Activated naive CD8-positive, alpha-beta T cell (primary cell): ENCODE measurements around the gene MEIOB.

ENCODE experiments used
- H3K27ac Mint-ChIP-seq: one replicate; pipeline ENCODE4 v1.8.0; 2021; ENCODE audit warnings: mixed read lengths
- H3K27me3 Mint-ChIP-seq: one replicate; pipeline ENCODE4 v1.8.0; 2021; ENCODE audit warnings: mixed read lengths
- H3K36me3 Mint-ChIP-seq: one replicate; pipeline ENCODE4 v1.8.0; 2021; ENCODE audit warnings: mixed read lengths
- H3K4me1 Mint-ChIP-seq: one replicate; pipeline ENCODE4 v1.8.0; 2021; ENCODE audit warnings: low read depth, mixed read lengths
- H3K4me3 Mint-ChIP-seq: one replicate; pipeline ENCODE4 v1.8.0; 2021; ENCODE audit warnings: mild to moderate bottlenecking, mixed read lengths
- H3K9me3 Mint-ChIP-seq: one replicate; pipeline ENCODE4 v1.8.0; 2021; ENCODE audit warnings: low read depth, mixed read lengths

The MEIOB gene

DNA sequence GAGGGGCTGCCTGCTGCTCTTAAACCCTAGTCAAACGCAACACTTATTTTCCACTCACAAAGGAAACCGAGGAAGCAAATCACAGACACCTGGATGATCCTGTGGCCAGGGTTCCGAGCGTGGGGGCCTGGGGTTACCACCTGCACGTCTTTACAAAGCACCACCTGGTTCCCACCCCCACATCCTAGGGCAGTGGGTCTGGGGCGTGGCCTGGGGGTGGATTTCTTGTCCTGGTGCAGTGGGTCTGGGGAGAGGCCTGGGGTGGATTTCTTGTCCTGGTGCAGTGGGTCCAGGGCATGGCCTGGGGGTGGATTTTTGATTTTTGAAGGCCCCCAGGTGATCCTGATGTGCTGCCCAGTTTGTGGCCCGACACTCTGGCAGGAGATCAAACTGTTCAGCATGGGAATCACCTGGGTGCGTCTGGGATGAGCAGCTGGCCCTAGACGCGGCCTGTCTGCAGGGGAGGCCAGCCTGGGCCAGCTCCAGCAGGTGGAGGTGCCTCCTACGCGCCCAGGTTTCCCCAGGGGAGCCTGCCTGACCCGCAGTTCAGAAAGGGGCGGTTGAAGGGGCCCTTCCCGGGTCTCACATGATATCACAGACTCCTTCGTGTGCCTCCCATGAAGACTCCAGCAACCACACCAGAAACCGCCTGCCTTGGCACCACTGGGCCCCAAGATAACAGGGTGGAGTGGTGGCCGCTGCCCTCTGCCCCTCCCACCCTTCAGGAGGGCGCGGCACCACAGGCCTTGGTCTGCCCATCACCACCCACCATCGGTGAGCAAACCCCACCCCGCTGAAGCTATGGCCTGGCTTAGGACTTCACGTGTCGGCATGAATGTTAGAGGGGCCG lies 51.6 kb downstream of the MEIOB start:
- H3K4me3 Mint-ChIP-seq = no peak overlapping the region
- no peaks in the 10 kb centered on the region for H3K9me3 Mint-ChIP-seq
- H3K27ac Mint-ChIP-seq = no peak overlapping the region
- no peaks in the 10 kb centered on the region for H3K36me3 Mint-ChIP-seq
- no peaks in the 10 kb centered on the region for H3K27me3 Mint-ChIP-seq
- peaks cover 15% of the 10 kb centered on the region for H3K4me1 Mint-ChIP-seq

DNA sequence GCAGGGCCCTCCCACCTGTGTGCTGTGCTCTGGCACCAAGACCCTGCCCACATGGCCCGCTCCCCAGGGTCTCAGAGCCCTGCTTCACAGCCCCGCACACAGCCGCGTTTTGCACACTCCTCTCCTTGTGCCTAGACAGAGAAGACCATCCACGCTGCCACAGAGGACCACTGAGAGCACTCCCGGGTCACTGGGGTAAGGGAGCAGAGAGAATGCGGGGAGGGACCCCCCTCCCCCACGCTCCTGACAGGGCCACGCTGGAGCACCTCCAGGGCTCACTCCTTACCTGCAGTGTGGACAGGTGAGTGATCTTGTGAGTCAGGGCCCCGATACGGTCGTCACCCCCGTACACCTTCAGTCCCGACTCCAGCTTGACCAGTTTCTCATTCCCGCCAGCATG lies 52.4 kb downstream of the MEIOB start:
- Mint-ChIP-seq H3K36me3 (no peaks in the 10 kb centered on the region), H3K27ac (no peak overlapping the region), H3K9me3 (no peaks in the 10 kb centered on the region), H3K4me1 (peaks cover 10% of the 10 kb centered on the region), H3K27me3 (no peaks in the 10 kb centered on the region), H3K4me3 (no peak overlapping the region)

DNA sequence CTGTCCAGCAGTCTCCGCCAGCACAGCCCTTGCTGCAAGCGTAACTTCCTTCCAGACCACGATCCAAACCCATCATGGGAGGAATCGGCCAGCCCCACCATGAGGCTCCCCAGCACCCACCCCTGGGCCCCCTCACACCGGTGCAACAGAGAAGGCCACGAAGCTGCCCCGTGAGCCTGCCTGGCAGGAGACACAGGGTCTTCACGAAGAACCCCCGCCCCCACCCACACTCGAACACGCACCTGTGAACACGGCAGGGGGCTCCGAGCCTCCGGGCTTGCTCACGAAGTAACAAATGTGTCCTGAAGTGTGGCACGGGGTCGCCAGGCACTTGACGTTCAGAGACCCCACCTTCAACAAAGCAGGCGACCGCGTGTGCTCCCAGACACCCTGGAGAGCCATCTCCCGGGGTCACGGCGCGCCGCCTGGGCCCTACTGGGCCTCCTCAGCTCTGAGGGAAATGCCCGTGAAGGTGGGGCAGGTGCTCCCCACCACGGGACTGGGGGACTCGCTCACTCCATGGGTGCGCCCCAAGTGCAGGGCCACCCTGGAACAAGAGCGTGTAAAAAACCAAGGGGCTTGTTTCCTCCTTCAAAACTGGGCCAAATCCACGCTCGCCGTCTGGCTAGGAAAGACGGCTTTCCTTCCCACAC lies 53.0 kb downstream of the MEIOB start:
- no peaks in the 10 kb centered on the region for H3K9me3 Mint-ChIP-seq
- no peaks in the 10 kb centered on the region for H3K36me3 Mint-ChIP-seq
- peaks cover 4% of the 10 kb centered on the region for H3K4me1 Mint-ChIP-seq

DNA sequence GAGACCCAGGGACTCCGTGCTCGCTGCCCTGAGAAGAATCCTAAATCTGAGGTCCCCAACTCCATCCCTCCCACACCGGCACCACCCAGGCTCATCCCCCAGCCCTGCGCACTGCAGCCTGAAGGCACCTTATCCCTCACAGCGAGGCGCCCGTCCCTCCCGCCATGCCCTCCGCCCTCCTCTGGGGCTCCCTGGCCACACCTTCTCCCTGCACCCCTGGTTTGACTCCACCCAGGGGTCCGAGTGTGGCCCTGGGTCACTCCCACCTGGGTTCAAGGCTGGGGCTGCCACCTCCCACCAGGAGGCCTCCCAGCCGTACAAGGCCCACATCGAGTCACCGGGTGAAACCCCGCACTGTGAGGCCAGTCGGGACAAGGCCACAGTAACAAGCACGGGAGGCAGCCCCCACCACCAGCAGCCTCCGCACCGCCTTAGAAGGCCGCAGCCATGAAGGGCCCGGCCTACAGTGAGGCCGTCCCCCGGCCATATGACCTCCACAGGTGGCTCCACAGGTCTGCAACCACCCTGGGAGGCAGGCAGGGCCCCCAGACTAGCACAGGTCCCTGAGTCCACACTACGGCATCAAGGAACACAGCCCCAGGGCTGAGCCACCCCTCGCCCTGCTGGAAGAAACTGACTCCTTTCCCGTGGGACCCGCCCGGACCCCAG lies 53.6 kb downstream of the MEIOB start:
- Mint-ChIP-seq H3K27ac (no peak overlapping the region), H3K4me1 (peaks cover under 1% of the 10 kb centered on the region), H3K27me3 (no peaks in the 10 kb centered on the region), H3K36me3 (no peaks in the 10 kb centered on the region), H3K9me3 (no peaks in the 10 kb centered on the region), H3K4me3 (no peak overlapping the region)

More for the DNA sequence above, 53.0 kb downstream of the MEIOB start:
- Mint-ChIP-seq H3K4me3 (no peak overlapping the region), H3K27ac (no peak overlapping the region), H3K27me3 (no peaks in the 10 kb centered on the region)

DNA sequence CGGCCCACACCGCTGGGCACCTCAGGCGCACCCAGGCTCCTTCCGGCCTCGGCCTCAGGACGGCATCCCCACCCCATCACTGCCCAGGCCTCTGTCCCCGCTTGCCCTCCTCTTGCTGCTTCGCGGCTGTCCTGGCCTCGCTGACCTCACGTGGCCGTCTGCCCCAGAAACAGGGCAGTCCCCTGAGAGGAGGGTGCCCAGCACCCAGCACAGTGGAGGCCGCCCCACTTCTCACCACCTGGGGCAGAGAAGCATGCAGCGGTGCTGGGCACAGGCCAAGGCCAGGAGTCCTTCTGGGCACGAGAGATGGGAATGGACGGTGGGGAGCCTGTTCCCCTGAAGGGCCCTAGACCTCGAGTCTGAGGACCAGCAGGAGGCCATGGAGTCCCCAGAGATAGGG lies 54.2 kb downstream of the MEIOB start:
- Mint-ChIP-seq H3K4me3 (no peak overlapping the region), H3K4me1 (peaks cover 6% of the 10 kb centered on the region), H3K27me3 (no peaks in the 10 kb centered on the region), H3K36me3 (no peaks in the 10 kb centered on the region), H3K9me3 (no peaks in the 10 kb centered on the region), H3K27ac (no peak overlapping the region)

DNA sequence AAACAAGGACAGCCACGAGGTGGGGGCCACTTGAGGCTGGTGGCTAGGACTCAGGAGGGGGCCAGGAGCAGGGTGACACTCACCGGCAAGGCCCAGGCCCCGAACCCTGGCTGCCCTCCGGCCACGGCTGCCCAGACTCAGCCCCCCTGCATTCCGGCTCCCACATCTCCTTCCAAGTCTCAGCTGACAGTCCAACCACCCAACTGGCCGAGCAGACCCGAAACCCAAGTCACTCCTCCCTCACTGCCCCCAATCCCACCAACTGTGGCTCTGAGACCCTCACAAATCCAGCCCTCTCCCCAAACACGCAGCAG lies 54.7 kb downstream of the MEIOB start:
- no peaks in the 10 kb centered on the region for H3K27me3 Mint-ChIP-seq
- no peak overlapping the region for H3K27ac Mint-ChIP-seq
- H3K4me1 Mint-ChIP-seq = peaks cover 10% of the 10 kb centered on the region
- no peaks in the 10 kb centered on the region for H3K36me3 Mint-ChIP-seq
- H3K9me3 Mint-ChIP-seq = no peaks in the 10 kb centered on the region
- H3K4me3 Mint-ChIP-seq = no peak overlapping the region

DNA sequence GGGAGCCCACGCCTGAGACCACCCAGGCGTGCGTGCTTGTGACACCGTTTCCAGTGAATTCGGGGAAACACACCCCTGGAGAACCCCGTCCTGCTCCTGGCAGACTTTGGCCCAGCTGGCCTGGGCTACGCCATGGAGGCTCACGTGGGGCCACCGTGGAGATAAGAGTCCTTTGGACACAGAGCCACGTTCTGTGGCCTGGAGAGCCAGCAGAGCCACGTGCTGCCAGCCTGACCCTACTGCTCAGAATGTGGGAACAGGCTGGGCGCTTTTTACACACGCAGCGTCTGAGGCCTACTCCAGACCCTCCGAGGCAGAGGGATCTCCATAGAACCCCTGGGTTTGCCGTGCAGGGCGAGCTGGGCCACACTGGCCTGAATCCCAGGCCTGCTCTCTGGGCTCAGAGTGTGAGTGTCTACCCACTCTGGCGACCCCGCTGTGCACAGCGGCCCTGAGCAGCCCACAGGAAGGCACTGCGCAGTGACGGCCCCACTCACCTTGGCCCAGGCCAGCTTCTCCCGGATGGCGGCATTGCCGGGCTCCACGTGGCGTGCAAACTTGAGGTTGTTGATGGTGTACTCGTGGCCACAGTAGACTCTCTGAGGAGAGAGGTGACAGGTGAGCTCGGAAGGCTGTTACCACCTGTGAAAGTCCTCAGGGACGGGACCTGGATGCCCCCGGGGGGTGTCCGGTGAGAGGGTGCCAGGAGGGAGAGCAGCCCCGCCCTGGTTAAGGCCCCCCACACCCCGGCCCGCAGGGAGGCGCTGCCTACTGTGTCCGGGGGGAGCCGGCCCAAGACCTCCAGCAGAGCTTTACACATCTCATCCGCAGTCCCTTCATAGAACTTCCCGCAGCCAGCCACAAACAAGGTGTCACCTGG lies 55.3 kb downstream of the MEIOB start:
- peaks cover 10% of the 10 kb centered on the region for H3K4me1 Mint-ChIP-seq
- H3K4me3 Mint-ChIP-seq = no peak overlapping the region
- H3K36me3 Mint-ChIP-seq = no peaks in the 10 kb centered on the region
- H3K27me3 Mint-ChIP-seq = no peaks in the 10 kb centered on the region
- no peaks in the 10 kb centered on the region for H3K9me3 Mint-ChIP-seq
- no peak overlapping the region for H3K27ac Mint-ChIP-seq

DNA sequence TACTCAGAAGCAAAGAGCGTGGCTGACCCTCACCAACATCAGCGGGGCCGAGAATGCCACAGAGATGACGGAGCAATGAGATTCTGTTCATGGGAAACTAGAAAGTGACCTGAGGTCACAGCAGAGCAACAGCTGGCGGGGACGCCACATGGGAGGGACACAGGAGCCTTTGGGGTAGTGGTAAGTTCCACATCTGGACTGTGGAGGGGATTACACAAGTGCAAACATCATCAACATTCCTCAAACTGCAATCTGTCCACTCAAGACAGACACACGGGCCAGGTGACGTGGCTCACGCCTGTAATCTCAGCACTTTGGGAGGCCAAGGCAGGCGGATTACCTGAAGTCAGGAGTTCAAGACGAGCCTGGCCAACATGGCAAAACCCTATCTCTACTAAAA lies 56.5 kb downstream of the MEIOB start:
- peaks cover 10% of the 10 kb centered on the region for H3K4me1 Mint-ChIP-seq
- H3K27me3 Mint-ChIP-seq = no peaks in the 10 kb centered on the region
- peak overlapping the region; percentile 50 for H3K27ac Mint-ChIP-seq
- no peaks in the 10 kb centered on the region for H3K9me3 Mint-ChIP-seq
- H3K4me3 Mint-ChIP-seq = no peak overlapping the region
- H3K36me3 Mint-ChIP-seq = no peaks in the 10 kb centered on the region

DNA sequence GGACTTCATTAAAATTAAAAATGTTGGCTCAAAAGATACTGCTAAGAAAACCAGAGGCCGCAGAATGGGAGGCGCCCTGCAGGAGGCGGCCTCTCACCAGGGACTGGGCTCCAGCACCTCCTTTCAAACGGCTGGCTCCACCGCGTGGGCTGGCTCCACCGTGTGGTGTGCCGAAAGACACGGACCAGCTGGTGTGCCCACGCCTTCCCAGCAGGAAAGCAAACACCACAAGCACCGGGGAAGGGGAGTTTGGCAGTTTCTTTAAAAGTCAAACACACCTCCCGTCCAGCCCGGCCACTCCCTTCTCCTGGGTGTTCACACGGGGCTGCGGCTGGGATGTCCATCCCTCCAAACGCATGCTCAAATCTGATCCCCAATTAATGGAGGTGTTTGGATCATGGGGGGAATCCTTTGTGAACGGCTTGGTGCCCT lies 59.2 kb downstream of the MEIOB start:
- Mint-ChIP-seq H3K4me1 (peaks cover 10% of the 10 kb centered on the region), H3K27me3 (no peaks in the 10 kb centered on the region), H3K36me3 (no peaks in the 10 kb centered on the region), H3K27ac (peak overlapping the region; percentile 82), H3K9me3 (no peaks in the 10 kb centered on the region), H3K4me3 (no peak overlapping the region)

DNA sequence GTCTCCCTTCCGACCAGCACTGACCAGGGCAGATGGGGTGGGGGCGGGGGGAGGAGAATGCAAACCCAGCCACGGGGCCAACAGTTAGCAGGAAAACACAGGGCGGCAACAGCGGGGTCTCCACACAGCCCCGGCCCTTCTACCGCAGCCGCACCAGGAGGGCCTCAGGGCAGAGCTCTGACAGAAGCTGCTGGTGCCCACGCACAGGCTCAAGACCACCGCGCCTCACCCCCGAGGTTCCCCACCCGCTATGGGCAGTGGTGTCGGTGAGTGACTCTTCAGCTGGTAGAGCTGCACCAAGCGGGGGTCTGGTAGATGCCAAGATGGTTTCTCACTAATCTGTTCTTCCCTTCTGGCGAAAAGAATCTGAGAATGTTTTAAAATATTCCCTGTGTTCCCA lies 61.4 kb downstream of the MEIOB start:
- peaks cover 7% of the 10 kb centered on the region for H3K36me3 Mint-ChIP-seq
- H3K4me1 Mint-ChIP-seq = peaks cover 10% of the 10 kb centered on the region
- H3K4me3 Mint-ChIP-seq = no peak overlapping the region

DNA sequence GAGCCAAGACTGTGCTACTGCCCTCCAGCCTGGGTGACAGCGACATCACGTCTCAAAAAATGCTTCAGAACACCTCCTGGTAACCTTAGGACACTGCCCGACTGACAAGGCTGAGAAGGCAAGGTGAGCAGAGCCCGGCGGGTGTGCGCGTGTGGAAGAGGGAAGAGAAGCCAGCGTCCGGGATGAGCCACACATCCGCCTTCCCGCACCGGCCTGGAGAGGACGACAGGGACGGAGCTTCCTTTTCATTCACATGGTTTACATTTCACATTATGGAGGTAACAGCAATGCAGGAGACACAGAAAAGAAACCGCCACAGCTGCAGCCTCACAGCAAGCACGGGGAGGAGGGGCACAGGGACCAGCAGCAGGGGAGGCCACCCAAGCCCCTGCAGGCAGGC lies 61.9 kb downstream of the MEIOB start:
- Mint-ChIP-seq H3K9me3 (no peaks in the 10 kb centered on the region), H3K36me3 (peaks cover 8% of the 10 kb centered on the region), H3K4me3 (no peak overlapping the region), H3K4me1 (peaks cover 10% of the 10 kb centered on the region), H3K27me3 (no peaks in the 10 kb centered on the region), H3K27ac (no peak overlapping the region)

More for the DNA sequence above, 61.4 kb downstream of the MEIOB start:
- Mint-ChIP-seq H3K27me3 (no peaks in the 10 kb centered on the region), H3K27ac (no peak overlapping the region), H3K9me3 (no peaks in the 10 kb centered on the region)

DNA sequence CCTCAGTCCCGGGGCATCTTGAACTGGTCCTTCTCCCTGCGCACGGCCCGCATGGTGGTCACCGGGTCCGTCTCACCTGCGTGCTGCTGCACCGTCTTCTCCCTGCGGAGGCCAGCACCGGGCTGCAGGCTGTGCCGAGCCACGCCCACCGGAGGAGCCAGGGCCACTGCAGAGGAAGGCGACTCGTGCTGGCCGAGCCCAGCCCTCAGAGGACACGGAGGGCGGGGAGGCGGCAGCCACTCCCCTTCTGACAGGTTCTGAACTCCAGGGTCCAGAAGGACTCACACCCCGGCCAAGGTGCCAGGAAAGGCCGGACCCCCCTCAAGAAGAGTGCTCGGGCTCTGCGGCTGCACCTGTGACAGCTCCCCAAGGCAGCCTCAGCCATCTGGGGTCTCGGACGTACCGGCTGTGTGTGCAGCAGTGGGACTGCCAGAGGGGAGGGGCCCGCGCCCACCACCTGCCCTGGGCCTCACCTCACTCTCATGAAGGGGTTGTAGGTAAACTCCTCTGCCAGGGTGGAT lies 62.6 kb downstream of the MEIOB start:
- Mint-ChIP-seq H3K4me3 (no peak overlapping the region), H3K27ac (no peak overlapping the region)

DNA sequence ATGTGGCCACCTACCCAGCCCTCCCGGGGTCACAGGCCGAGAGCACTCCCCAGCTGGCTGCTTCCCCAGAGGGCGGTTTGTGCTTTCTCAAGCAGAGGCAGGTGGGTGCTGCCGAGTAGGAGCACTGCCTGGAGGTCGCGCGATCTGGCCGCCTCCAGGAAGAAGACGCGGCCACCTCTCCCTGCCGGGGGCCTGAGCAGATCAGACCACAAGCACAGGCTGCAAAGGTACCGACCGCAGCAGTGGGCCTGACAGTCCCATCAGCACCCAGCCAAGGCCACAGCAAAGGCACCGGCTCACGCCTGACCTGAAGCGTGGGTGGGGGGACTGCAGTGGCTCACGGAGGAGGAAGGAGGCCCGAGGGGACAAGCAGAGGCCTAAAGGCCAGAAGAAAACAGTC lies 63.3 kb downstream of the MEIOB start:
- no peaks in the 10 kb centered on the region for H3K9me3 Mint-ChIP-seq
- H3K27ac Mint-ChIP-seq = no peak overlapping the region
- no peak overlapping the region for H3K4me3 Mint-ChIP-seq
- H3K27me3 Mint-ChIP-seq = no peaks in the 10 kb centered on the region
- H3K36me3 Mint-ChIP-seq = peaks cover 8% of the 10 kb centered on the region
- H3K4me1 Mint-ChIP-seq = peaks cover 10% of the 10 kb centered on the region

More for the DNA sequence above, 62.6 kb downstream of the MEIOB start:
- Mint-ChIP-seq H3K4me1 (peaks cover 10% of the 10 kb centered on the region), H3K9me3 (no peaks in the 10 kb centered on the region), H3K27me3 (no peaks in the 10 kb centered on the region), H3K36me3 (peaks cover 8% of the 10 kb centered on the region)

DNA sequence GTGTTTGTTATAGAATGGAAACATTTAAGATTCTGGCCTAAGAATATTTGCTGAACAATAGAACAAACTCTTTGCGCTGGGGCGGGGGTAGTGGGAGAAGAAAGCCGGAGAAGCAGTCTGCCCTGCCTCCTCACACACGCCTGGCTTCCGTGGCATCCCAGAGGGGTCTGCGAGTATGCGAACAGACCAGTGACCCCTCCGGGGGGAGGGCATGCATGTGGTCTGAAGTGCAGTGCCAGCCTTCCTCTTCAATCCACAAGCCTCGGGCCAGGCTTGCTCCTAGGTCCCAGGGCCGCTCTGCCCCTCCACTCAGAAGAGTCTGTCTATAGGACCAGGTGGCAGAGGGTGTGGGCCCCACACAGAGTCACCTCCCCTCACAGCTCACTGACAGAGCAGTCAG lies 64.3 kb downstream of the MEIOB start:
- Mint-ChIP-seq H3K27ac (no peak overlapping the region), H3K4me3 (no peak overlapping the region), H3K36me3 (peaks cover 8% of the 10 kb centered on the region), H3K4me1 (peaks cover 3% of the 10 kb centered on the region), H3K9me3 (no peaks in the 10 kb centered on the region), H3K27me3 (no peaks in the 10 kb centered on the region)
